NCI-H345 treated with DMSO at 0.1 percent for 48 hours (cell line): Measurements from ENCODE around the gene CSRP3.

Source experiments
- DNase-seq: peaks from one replicate; lab custom pipeline; 2025; ENCODE audit not compliant: unreplicated experiment; lab: John Stamatoyannopoulos, UW

CSRP3 gene

GRCh38 chr11:19226378-19227195 lies 24.8 kb upstream of the CSRP3 start:
- no peak for DNase-seq

DNA sequence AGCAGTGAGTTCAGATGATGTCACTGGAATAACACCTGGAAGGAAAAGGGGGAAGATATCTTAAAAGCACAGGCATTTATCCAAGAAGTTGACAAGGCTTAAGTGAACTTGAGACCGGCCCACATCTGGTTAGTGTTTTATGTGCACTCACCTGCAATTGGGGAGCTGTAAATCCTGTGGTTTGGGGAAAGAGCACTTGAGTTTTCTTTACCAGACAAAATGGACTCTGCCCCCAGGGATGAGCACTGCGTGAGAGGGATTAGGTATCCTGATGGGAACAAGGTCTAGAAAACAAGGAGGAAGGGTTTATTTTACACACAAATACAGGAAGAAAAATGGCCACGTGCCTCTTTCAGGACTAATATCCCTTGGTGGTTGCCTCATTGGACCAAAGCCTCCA lies 23.8 kb upstream of the CSRP3 start:
- no peak for DNase-seq

DNA sequence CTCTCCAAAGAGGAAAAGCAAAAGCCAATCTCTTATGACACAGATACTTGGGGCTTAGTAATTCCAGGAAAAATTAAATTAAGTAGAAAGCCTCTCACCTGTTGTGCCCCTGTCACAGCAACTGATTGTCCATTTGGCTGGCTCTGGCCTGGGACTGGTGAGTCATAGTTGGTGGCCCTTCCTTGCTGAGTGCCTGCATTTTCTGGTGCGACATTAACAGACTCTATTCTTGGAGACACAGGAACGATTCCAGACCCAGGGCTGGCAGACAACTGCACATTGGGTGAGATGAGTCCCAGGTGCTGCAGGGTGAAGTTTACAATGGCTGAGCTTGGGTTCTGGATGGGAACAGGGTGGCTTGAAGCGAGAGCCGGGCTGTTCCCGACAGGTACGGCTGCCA lies 23.3 kb upstream of the CSRP3 start:
- DNase-seq, result no peak

GRCh38 chr11:19220903-19221724 lies 19.3 kb upstream of the CSRP3 start:
- no peak for DNase-seq

- no peak for DNase-seq
Observed at GRCh38 chr11:19218786-19219460, 17.1 kb upstream of the CSRP3 start.

DNA sequence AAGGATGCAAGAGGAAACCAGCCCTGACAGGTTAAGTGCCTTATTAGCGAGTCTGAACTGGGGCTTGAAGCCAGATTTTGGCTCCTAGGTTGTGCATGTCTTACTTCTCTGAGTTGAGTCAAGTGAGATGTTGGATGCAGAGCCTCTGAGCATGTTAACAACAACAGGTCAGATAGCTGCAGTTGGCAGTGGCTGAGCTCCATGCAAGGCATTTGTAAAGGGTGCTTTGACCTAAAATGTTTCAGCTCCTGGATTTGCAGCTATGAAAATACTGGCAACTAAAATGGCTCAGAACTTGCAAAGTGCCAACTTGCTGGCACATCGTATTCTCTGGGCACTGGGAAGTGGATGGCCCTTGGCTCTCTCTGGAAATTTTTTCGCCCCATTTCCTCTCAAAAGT lies 16.4 kb upstream of the CSRP3 start:
- no peak for DNase-seq

- DNase-seq, result no peak
Observed at GRCh38 chr11:19216709-19217374, 15.1 kb upstream of the CSRP3 start.

DNA sequence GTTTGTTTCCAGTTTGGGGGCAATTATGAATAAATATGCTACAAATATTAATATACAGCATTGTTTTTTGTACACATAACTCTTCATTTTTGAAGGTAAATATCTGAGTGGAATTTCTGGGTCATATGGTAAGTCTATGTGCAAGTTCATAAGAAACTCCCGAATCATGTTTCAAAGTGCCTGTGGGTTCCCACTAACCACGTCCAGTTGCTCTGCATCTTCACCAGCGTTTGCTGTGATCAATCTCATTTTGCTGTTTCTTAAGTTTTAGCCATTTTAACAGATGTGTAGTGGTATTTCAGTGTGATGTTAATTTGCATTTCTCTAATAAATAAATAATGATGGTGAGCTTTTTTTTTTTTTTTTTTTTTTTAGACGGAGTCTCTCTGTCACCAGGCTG lies 14.2 kb upstream of the CSRP3 start:
- DNase-seq, result no peak

GRCh38 chr11:19209617-19210370 lies 8.0 kb upstream of the CSRP3 start:
- no peak for DNase-seq

GRCh38 chr11:19208959-19209546 lies 7.3 kb upstream of the CSRP3 start:
- DNase-seq, result no peak

GRCh38 chr11:19208181-19208580 lies 6.4 kb upstream of the CSRP3 start:
- no peak for DNase-seq

DNA sequence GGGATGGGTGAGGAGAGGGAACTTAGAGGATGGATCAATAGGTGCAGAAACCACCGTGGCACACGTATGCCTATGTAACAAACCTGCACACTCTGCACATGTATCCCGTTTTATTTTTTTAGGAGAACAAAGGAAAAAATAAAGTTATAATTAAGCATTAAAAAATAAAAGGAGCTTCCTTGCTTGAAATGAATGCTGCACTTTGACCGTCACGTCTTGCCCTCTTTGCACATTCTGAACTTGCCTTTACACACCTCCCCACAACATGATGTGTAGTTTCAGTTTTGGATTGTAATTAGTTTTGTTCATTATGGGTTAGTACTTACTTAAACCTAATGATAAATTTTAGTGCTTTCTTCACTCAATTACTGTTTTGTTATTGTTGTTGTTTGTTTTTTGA lies 3.1 kb upstream of the CSRP3 start:
- DNase-seq, result no peak

- DNase-seq, result no peak
Observed at GRCh38 chr11:19200410-19201201, 1.2 kb downstream of the CSRP3 start.

DNA sequence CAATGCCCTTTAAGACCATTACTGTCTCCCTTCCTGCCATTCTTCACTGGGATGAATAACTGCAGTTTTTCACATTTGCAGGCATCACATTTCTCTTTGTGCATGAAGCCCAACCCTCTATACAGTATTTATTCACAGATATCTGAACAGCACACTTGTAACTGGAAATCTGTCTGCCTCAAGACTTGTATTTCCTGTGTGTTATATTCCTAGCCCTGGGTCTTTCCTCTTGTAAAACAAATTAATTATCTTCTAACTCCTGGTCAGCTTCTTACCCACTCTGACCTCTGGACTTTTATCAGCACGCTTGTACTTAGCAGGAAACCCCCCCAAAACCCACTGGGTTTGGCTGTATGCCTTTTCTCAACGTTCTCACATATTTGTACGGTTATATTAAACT lies 2.0 kb downstream of the CSRP3 start:
- no peak for DNase-seq

- no peak for DNase-seq
Observed at GRCh38 chr11:19199048-19199447, 2.7 kb downstream of the CSRP3 start.

DNA sequence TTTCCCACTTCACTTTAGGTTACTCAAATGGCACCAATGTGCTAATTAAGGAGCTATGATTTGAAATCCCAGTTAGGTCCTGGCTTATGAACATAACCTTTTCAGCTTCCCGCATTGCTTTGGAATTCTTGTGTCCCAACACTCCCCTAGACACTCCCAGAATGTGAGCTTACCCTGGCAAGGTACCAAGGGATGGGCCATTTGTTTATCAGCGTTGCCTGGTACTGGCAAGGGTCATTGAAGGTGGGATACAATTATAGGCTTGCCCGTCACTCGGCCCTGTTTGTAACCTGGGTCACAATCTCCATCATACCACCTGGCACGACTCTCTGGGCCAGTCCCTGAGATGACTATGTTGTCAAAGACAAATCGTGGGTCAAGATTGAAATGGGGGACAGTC lies 5.4 kb downstream of the CSRP3 start:
- no peak for DNase-seq

- no peak for DNase-seq
Observed at GRCh38 chr11:19194620-19195308, 7.0 kb downstream of the CSRP3 start.

- no peak for DNase-seq
Observed at GRCh38 chr11:19193916-19194315, 7.9 kb downstream of the CSRP3 start.
